C4-2B (cell line): ENCODE results near the gene MED26.

Experiments
- ZFX ChIP-seq: fragments of 450-650 bp; IDR thresholded peaks from 2 replicates; pipeline ENCODE4 v1.6.1; 2017
- TF ChIP-seq, protein P1 (sequence below): fragments of 450-650 bp; conservative IDR thresholded peaks from 2 replicates; pipeline ENCODE4 v1.5.1; 2017; ENCODE audit warnings: mild to moderate bottlenecking

DNA sequence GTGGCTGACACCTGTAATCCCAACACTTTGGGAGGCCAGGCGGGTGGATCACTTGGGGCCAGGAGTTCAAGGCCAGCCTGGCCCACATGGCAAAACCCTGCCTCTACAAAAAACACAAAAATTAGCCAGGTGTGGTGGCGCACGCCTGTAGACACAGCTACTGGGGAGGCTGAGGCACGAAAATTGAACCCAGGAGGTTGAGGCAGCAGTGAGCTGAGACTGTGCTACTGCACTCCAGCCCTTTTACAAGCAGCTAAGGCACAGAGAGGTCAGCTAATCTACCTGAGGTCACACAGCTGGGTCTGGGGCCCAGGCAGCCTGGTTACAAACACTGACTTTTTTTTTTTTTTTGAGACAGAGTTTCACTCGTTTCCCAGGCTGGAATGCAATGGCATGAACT lies 27.2 kb downstream of the MED26 start:
- TF ChIP-seq, protein P1, sequence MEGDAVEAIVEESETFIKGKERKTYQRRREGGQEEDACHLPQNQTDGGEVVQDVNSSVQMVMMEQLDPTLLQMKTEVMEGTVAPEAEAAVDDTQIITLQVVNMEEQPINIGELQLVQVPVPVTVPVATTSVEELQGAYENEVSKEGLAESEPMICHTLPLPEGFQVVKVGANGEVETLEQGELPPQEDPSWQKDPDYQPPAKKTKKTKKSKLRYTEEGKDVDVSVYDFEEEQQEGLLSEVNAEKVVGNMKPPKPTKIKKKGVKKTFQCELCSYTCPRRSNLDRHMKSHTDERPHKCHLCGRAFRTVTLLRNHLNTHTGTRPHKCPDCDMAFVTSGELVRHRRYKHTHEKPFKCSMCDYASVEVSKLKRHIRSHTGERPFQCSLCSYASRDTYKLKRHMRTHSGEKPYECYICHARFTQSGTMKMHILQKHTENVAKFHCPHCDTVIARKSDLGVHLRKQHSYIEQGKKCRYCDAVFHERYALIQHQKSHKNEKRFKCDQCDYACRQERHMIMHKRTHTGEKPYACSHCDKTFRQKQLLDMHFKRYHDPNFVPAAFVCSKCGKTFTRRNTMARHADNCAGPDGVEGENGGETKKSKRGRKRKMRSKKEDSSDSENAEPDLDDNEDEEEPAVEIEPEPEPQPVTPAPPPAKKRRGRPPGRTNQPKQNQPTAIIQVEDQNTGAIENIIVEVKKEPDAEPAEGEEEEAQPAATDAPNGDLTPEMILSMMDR, result no peak
- no peak for TF ChIP-seq ZFX
